ENCODE results near the gene CMTM8.

The CMTM8 gene

GRCh38 chr3:32355751-32356291, 117.3 kb downstream of the CMTM8 start:
- no peak for TF ChIP-seq CTCF (IDR thresholded peaks at IDR 0.05; ENCODE audit: control insufficient read depth, insufficient read depth, low read depth, low read length, missing control alignments)
- no peak for DNase-seq (ENCODE audit: low read depth)

GRCh38 chr3:32359766-32360492, 121.4 kb downstream of the CMTM8 start:
- no peak for TF ChIP-seq CTCF (IDR thresholded peaks at IDR 0.05; ENCODE audit: control insufficient read depth, insufficient read depth, low read depth, low read length, missing control alignments)
- DNase-seq (ENCODE audit: low read depth): no peak
- no peak overlapping the region for H3K4me3 ChIP-seq (ENCODE audit: control insufficient read depth, low read depth, low read length)

More at GRCh38 chr3:32355751-32356291, 117.3 kb downstream of the CMTM8 start:
- no peak overlapping the region for H3K4me3 ChIP-seq (ENCODE audit: control insufficient read depth, low read depth, low read length)

GRCh38 chr3:32360493-32360827, 122.0 kb downstream of the CMTM8 start:
- no peak for DNase-seq (ENCODE audit: low read depth)
- no peak overlapping the region for H3K4me3 ChIP-seq (ENCODE audit: control insufficient read depth, low read depth, low read length)
- TF ChIP-seq CTCF (IDR thresholded peaks at IDR 0.05; ENCODE audit: control insufficient read depth, insufficient read depth, low read depth, low read length, missing control alignments): no peak

GRCh38 chr3:32366638-32367397, 128.3 kb downstream of the CMTM8 start:
- H3K4me3 ChIP-seq (ENCODE audit: control insufficient read depth, low read depth, low read length): no peak overlapping the region
- no peak for DNase-seq (ENCODE audit: low read depth)
- no peak for TF ChIP-seq CTCF (IDR thresholded peaks at IDR 0.05; ENCODE audit: control insufficient read depth, insufficient read depth, low read depth, low read length, missing control alignments)

- no peak for TF ChIP-seq CTCF (IDR thresholded peaks at IDR 0.05; ENCODE audit: control insufficient read depth, insufficient read depth, low read depth, low read length, missing control alignments)
- no peak for DNase-seq (ENCODE audit: low read depth)
- H3K4me3 ChIP-seq (ENCODE audit: control insufficient read depth, low read depth, low read length): no peak overlapping the region
These were observed 129.0 kb downstream of the CMTM8 start for GRCh38 chr3:32367442-32367841.

GRCh38 chr3:32371461-32372212, 133.2 kb downstream of the CMTM8 start:
- no peak for TF ChIP-seq CTCF (IDR thresholded peaks at IDR 0.05; ENCODE audit: control insufficient read depth, insufficient read depth, low read depth, low read length, missing control alignments)
- no peak for DNase-seq (ENCODE audit: low read depth)
- H3K4me3 ChIP-seq (ENCODE audit: control insufficient read depth, low read depth, low read length): no peak overlapping the region

Measured in AG09309 (cell line).